SK-N-SH treated with all-trans-retinoic acid at 6 μM for 48 hours (cell line): ENCODE results near the gene CAST.

Experiments used
- ATAC-seq: fragments of 200-7000 bp; cut with Tn5 transposase; 3 replicates; pipeline ENCODE4 v1.9.1; 2020; ENCODE audit warnings: mild to moderate bottlenecking, moderate library complexity
- ARNTL ChIP-seq: fragments of 450-650 bp; formaldehyde crosslinking; IDR thresholded peaks from 2 replicates; pipeline ENCODE4 v1.5.0; 2020; ENCODE audit warnings: low read depth, mild to moderate bottlenecking, moderate library complexity, borderline replicate concordance
- BACH2 ChIP-seq: fragments of 250-450 bp; sonication (Bioruptor Pico); IDR thresholded peaks from 2 replicates; pipeline ENCODE4 v1.9.0; 2021; ENCODE audit warnings: mild to moderate bottlenecking, borderline replicate concordance
- CSDC2 ChIP-seq: fragments of 250-450 bp; sonication (Bioruptor Pico); IDR thresholded peaks from 2 replicates; pipeline ENCODE4 v1.5.0; 2020; ENCODE audit warnings: mild to moderate bottlenecking, moderate library complexity
- ESRRG ChIP-seq: fragments of 250-450 bp; sonication (Bioruptor Pico); IDR thresholded peaks from 2 replicates; pipeline ENCODE4 v1.6.1; 2021; ENCODE audit warnings: mild to moderate bottlenecking
- ISL1 ChIP-seq: fragments of 250-450 bp; sonication (Bioruptor Pico); IDR thresholded peaks from 2 replicates; pipeline ENCODE4 v2.1.2; 2022; ENCODE audit warnings: mild to moderate bottlenecking, moderate library complexity
- OSR1 ChIP-seq: fragments of 250-450 bp; sonication (Bioruptor Pico); IDR thresholded peaks from 2 replicates; pipeline ENCODE4 v1.8.0; 2022; ENCODE audit warnings: moderate library complexity, mild to moderate bottlenecking, inconsistent platforms
- PPARA ChIP-seq: fragments of 250-450 bp; sonication (Bioruptor Pico); IDR thresholded peaks from 2 replicates; pipeline ENCODE4 v1.5.0; 2020; ENCODE audit warnings: mild to moderate bottlenecking, borderline replicate concordance
- RARB ChIP-seq: fragments of 250-450 bp; sonication (Bioruptor Pico); IDR thresholded peaks from 2 replicates; pipeline ENCODE4 v1.8.0; 2021; ENCODE audit warnings: mild to moderate bottlenecking, moderate library complexity
- SNAI2 ChIP-seq: fragments of 250-450 bp; sonication (Bioruptor Pico); IDR thresholded peaks from 2 replicates; pipeline ENCODE4 v1.5.0; 2020; ENCODE audit warnings: mild to moderate bottlenecking, moderate library complexity
- TCF4 ChIP-seq: fragments of 250-450 bp; sonication (Bioruptor Pico); IDR thresholded peaks from 2 replicates; pipeline ENCODE4 v1.8.0; 2021; ENCODE audit warnings: mild to moderate bottlenecking, moderate library complexity, borderline replicate concordance
- TOX ChIP-seq: fragments of 250-450 bp; sonication (Bioruptor Pico); IDR thresholded peaks from 2 replicates; pipeline ENCODE4 v1.8.0; 2021; ENCODE audit warnings: mild to moderate bottlenecking, moderate library complexity, borderline replicate concordance
- ZC3H10 ChIP-seq: fragments of 250-450 bp; sonication (Bioruptor Pico); IDR thresholded peaks from 2 replicates; pipeline ENCODE4 v1.5.1; 2021; ENCODE audit warnings: mild to moderate bottlenecking, moderate library complexity
- ZFP3 ChIP-seq: fragments of 250-450 bp; sonication (Bioruptor Pico); IDR thresholded peaks from 2 replicates; pipeline ENCODE4 v1.5.0; 2020; ENCODE audit warnings: mild to moderate bottlenecking, moderate library complexity
- ZFP30 ChIP-seq: fragments of 450-650 bp; formaldehyde crosslinking; IDR thresholded peaks from 2 replicates; pipeline ENCODE4 v1.5.0; 2022; ENCODE audit warnings: mild to moderate bottlenecking, moderate library complexity
- ZNF565 ChIP-seq: fragments of 450-650 bp; formaldehyde crosslinking; conservative IDR thresholded peaks from 2 replicates; pipeline ENCODE4 v1.5.0; 2020; ENCODE audit warnings: low read depth, mild to moderate bottlenecking, moderate library complexity
- ZNF70 ChIP-seq: fragments of 450-650 bp; formaldehyde crosslinking; IDR thresholded peaks from 2 replicates; pipeline ENCODE4 v1.5.0; 2020; ENCODE audit warnings: mild to moderate bottlenecking, moderate library complexity
- ZNF8 ChIP-seq: fragments of 450-650 bp; formaldehyde crosslinking; IDR thresholded peaks from 2 replicates; pipeline ENCODE4 v1.5.0; 2020; ENCODE audit warnings: mild to moderate bottlenecking, moderate library complexity
- TF ChIP-seq, protein P1 (sequence below): fragments of 250-450 bp; sonication (Bioruptor Pico); IDR thresholded peaks from 2 replicates; pipeline ENCODE4 v1.5.1; 2021; ENCODE audit warnings: mild to moderate bottlenecking, moderate library complexity
- TF ChIP-seq, protein P2 (sequence below): fragments of 250-450 bp; sonication (Bioruptor Pico); IDR thresholded peaks from 2 replicates; pipeline ENCODE4 v1.5.0; 2020; ENCODE audit warnings: mild to moderate bottlenecking, moderate library complexity
- TF ChIP-seq, protein P3 (sequence below): fragments of 250-450 bp; sonication (Bioruptor Pico); IDR thresholded peaks from 2 replicates; pipeline ENCODE4 v1.5.1; 2020; ENCODE audit warnings: low read depth, mild to moderate bottlenecking, moderate library complexity
- TF ChIP-seq, protein P4 (sequence below): fragments of 250-450 bp; sonication (Bioruptor Pico); IDR thresholded peaks from 2 replicates; pipeline ENCODE4 v1.8.0; 2021; ENCODE audit warnings: low read depth, mild to moderate bottlenecking, moderate library complexity, borderline replicate concordance

CAST gene

DNA sequence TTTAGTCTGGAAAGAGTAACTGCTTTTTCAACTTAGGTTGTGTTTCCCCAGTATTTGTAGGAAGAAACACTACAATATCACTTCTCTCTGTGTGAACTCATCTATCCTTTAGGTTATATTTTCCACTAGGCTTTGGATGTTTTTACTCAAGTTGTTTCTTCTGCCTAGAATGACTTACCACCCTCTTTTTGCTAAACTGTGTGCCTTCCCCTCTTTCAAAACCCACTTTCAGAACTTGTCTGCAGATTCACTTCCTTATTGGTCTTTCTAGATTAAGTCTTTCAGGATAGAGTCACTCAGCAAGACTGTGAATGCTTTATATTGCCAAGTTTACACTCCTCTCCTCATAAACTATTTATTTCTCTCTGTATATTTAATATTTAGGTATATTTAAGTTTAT is 14.2 kb upstream of the CAST start:
- ATAC-seq, result no peak
- no peak for TF ChIP-seq ZNF565
- TF ChIP-seq, protein P1, sequence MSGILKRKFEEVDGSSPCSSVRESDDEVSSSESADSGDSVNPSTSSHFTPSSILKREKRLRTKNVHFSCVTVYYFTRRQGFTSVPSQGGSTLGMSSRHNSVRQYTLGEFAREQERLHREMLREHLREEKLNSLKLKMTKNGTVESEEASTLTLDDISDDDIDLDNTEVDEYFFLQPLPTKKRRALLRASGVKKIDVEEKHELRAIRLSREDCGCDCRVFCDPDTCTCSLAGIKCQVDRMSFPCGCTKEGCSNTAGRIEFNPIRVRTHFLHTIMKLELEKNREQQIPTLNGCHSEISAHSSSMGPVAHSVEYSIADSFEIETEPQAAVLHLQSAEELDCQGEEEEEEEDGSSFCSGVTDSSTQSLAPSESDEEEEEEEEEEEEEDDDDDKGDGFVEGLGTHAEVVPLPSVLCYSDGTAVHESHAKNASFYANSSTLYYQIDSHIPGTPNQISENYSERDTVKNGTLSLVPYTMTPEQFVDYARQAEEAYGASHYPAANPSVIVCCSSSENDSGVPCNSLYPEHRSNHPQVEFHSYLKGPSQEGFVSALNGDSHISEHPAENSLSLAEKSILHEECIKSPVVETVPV, result no peak
- TF ChIP-seq ESRRG (CRISPR knock-in tag), result no peak
- no peak for TF ChIP-seq ZNF70 (CRISPR knock-in tag)
- TF ChIP-seq, protein P2, sequence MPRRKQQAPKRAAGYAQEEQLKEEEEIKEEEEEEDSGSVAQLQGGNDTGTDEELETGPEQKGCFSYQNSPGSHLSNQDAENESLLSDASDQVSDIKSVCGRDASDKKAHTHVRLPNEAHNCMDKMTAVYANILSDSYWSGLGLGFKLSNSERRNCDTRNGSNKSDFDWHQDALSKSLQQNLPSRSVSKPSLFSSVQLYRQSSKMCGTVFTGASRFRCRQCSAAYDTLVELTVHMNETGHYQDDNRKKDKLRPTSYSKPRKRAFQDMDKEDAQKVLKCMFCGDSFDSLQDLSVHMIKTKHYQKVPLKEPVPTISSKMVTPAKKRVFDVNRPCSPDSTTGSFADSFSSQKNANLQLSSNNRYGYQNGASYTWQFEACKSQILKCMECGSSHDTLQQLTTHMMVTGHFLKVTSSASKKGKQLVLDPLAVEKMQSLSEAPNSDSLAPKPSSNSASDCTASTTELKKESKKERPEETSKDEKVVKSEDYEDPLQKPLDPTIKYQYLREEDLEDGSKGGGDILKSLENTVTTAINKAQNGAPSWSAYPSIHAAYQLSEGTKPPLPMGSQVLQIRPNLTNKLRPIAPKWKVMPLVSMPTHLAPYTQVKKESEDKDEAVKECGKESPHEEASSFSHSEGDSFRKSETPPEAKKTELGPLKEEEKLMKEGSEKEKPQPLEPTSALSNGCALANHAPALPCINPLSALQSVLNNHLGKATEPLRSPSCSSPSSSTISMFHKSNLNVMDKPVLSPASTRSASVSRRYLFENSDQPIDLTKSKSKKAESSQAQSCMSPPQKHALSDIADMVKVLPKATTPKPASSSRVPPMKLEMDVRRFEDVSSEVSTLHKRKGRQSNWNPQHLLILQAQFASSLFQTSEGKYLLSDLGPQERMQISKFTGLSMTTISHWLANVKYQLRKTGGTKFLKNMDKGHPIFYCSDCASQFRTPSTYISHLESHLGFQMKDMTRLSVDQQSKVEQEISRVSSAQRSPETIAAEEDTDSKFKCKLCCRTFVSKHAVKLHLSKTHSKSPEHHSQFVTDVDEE (CRISPR knock-in tag), result no peak
- no peak for TF ChIP-seq BACH2 (CRISPR knock-in tag)
- TF ChIP-seq, protein P3, sequence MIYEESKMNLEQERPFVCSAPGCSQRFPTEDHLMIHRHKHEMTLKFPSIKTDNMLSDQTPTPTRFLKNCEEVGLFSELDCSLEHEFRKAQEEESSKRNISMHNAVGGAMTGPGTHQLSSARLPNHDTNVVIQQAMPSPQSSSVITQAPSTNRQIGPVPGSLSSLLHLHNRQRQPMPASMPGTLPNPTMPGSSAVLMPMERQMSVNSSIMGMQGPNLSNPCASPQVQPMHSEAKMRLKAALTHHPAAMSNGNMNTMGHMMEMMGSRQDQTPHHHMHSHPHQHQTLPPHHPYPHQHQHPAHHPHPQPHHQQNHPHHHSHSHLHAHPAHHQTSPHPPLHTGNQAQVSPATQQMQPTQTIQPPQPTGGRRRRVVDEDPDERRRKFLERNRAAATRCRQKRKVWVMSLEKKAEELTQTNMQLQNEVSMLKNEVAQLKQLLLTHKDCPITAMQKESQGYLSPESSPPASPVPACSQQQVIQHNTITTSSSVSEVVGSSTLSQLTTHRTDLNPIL (CRISPR knock-in tag), result no peak
- TF ChIP-seq PPARA (CRISPR knock-in tag), result no peak
- TF ChIP-seq ZFP3 (CRISPR knock-in tag), result no peak
- TF ChIP-seq ZFP30, result no peak
- TF ChIP-seq ISL1 (CRISPR knock-in tag), result no peak
- no peak for TF ChIP-seq ZC3H10 (CRISPR knock-in tag)
- TF ChIP-seq OSR1, result no peak
- no peak for TF ChIP-seq RARB (CRISPR knock-in tag)
- TF ChIP-seq SNAI2 (CRISPR knock-in tag), result no peak
- TF ChIP-seq CSDC2 (CRISPR knock-in tag), result no peak
- no peak for TF ChIP-seq ARNTL (CRISPR knock-in tag)

DNA sequence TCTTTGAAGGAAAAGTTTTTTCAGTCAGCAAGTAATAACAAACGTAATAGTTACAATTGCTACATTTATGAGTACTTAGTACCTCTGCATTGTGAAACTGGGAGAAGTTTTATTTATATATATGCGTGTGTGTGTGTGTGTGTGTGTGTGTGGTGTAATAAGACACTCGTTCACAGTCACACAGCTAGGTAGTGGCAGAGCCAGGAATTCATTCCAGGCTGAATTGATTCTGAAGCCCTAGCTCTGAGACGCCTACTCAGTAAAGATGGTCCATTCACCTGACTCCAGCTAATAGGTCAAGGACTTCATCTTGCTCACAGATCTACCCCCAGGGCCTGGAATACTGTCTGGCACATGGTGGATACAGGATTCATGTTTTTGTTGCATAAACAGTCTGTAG is 13.6 kb upstream of the CAST start:
- no peak for TF ChIP-seq ESRRG (CRISPR knock-in tag)
- TF ChIP-seq OSR1, result no peak
- TF ChIP-seq SNAI2 (CRISPR knock-in tag), result no peak
- TF ChIP-seq PPARA (CRISPR knock-in tag), result no peak
- TF ChIP-seq, protein P1, result no peak
- no peak for TF ChIP-seq ZFP3 (CRISPR knock-in tag)
- no peak for TF ChIP-seq ISL1 (CRISPR knock-in tag)
- TF ChIP-seq, protein P4, sequence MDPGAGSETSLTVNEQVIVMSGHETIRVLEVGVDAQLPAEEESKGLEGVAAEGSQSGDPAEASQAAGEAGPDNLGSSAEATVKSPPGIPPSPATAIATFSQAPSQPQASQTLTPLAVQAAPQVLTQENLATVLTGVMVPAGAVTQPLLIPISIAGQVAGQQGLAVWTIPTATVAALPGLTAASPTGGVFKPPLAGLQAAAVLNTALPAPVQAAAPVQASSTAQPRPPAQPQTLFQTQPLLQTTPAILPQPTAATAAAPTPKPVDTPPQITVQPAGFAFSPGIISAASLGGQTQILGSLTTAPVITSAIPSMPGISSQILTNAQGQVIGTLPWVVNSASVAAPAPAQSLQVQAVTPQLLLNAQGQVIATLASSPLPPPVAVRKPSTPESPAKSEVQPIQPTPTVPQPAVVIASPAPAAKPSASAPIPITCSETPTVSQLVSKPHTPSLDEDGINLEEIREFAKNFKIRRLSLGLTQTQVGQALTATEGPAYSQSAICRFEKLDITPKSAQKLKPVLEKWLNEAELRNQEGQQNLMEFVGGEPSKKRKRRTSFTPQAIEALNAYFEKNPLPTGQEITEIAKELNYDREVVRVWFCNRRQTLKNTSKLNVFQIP, result no peak
- TF ChIP-seq BACH2 (CRISPR knock-in tag), result no peak
- TF ChIP-seq ZNF565, result no peak
- no peak for TF ChIP-seq ZNF70 (CRISPR knock-in tag)
- TF ChIP-seq TCF4 (CRISPR knock-in tag), result no peak
- TF ChIP-seq, all 23 proteins: peak for 0

DNA sequence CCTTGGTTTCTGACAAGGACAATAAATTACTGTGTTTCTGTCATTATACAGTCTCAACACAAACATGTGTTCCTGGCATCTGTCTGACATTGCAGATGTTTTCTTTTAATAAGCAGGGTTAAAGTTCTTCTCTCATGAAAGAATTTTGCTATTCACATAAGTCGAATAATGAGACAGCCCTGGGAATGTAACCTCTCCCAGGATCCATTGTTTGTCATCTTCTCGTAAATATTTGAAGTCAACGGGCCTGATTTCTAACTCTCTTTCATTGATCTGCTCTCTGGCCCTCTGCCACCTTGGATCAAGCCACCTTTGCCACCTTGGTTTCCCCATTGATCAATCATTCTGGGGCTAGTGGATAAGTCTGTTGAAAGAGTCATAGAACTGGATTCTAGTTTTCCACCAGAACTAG is 12.9 kb upstream of the CAST start:
- no peak for ATAC-seq
- TF ChIP-seq TOX (CRISPR knock-in tag), result no peak
- TF ChIP-seq, protein P3 (CRISPR knock-in tag), result no peak
- TF ChIP-seq ZNF70 (CRISPR knock-in tag), result no peak
- TF ChIP-seq ESRRG (CRISPR knock-in tag), result no peak
- TF ChIP-seq PPARA (CRISPR knock-in tag), result no peak
- no peak for TF ChIP-seq ZNF8
- TF ChIP-seq, protein P1, result no peak
- no peak for TF ChIP-seq CSDC2 (CRISPR knock-in tag)
- TF ChIP-seq TCF4 (CRISPR knock-in tag), result no peak
- TF ChIP-seq, protein P2 (CRISPR knock-in tag), result no peak
- TF ChIP-seq ISL1 (CRISPR knock-in tag), result no peak

More for the DNA sequence above, 13.6 kb upstream of the CAST start:
- ATAC-seq, result no peak
